Epithelial cell of proximal tubule (primary cell): ENCODE data around the gene CP. TPM values are rescaled to one million over a fixed set of nuclear protein-coding genes. Genes with fewer than 3 reads are reported as not detected.

Experiments
- DNase-seq: peaks from one replicate; pipeline ENCODE4 v3.0.0-alpha.2; 2011; ENCODE audit warnings: low read depth
- H3K4me3 ChIP-seq: 2 replicates; pipeline ENCODE4 v1.5.1; 2011; ENCODE audit warnings: low read depth, mild to moderate bottlenecking, low read length
- CTCF ChIP-seq: conservative IDR thresholded peaks from 2 replicates; pipeline ENCODE4 v1.5.1; 2012; ENCODE audit warnings: low read depth, mild to moderate bottlenecking, low read length
- total RNA-seq: library from RNA; depleted of rRNA; stranded (reverse); fragments of >200 nt; gene quantifications from 2 replicates; pipeline ENCODE4 v1.2.3, GENCODE V29; 2015

CP gene
- total RNA-seq, 1 donor from 2014 or later, result not detected

DNA sequence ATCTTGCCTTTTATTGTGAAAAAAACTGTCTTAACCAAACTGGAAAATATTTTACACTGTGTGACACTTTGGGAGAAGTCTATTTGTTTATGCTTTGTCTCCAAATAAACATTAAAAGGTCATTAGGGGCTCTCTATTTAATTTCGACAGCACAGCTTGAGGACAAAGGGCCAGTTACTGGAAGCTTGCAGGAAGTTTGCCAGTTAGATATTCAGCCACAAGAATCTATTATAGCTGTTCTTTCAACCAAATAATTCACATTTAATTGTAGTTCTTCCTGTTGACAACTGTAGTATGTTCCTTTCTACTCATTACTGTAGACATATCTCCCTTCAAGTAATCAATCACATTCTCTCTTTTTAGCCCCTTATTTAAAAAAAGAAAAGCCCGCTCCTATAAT is 6.1 kb downstream of the CP start:
- no peak for DNase-seq

DNA sequence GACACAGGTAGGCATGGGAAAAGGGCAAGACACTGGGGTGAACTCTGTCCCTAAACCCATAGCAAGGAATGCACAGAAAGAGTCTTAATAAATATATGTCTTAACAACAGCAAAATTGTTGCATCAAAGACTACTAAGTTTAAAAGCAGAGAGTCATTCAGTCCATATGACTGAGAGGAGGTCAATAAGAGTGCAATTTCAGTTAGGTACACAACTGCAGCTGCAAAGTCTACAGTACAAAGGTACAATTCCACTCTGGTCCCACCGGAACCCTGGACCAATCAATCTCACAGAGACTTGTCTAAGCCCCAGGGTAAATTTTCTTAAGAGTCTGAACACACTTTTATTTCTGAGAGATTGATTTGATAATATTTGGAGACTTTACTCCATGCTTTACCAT is 6.9 kb downstream of the CP start:
- TF ChIP-seq CTCF, result no peak
- no peak overlapping the region for H3K4me3 ChIP-seq
- no peak for DNase-seq

More for the DNA sequence above, 6.1 kb downstream of the CP start:
- no peak for TF ChIP-seq CTCF
- no peak overlapping the region for H3K4me3 ChIP-seq

DNA sequence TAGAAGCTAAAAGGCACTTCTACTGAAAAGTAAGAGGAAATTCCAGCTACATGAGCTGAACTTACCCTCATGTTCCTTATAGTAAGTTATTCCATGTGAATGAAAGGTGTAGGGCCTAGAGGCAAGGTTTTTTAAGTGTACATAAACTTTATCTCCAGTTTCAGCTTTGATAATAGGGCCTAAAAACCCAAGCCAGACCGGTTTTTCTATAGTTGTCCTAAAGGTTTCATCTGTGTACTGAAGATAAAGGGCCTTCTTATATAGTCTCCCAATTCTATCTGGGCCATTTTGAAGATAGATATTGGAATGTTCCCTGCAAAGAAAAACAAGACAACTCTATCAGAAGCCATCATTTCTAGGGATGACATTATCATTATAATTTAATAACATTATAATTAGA is 9.2 kb downstream of the CP start:
- DNase-seq, result no peak
- TF ChIP-seq CTCF, result no peak
- H3K4me3 ChIP-seq, result no peak overlapping the region

DNA sequence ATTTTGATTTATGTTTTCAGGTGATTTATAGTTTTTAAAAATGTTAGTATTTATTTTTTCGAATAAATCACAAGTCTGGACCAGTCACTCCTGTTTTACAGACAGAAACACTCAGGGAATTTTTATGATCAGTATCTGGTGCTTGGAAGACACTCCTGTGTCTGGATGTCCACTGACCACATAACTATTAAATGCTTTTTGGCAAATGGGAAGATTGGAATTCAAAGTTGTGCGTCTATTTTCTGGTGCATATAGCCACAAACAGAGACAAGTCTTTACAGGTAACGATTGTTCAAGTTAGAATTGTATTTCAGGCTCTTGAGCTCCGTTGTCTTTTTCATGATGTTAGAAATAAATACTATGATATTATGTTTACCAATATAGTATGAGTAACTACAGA is 12.2 kb downstream of the CP start:
- H3K4me3 ChIP-seq, result no peak overlapping the region
- DNase-seq, result no peak
- TF ChIP-seq CTCF, result no peak

DNA sequence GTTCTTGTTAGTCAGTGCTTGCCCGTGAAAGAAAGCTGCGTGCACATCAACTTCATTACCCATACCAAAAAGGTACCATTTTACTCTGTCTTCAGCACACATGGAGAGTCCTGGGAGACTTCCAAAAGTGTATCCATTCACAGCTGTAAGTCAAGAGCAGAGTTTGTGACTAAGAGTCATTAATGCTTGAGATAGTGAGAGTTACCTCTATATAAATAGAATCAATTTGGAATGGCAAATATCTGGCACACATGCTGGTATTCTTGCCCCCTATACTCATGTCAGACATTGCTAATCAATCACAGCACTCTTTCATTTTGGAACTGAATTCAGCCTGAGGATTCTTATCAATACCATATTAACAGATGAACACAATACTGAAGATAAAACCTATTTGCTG is 14.2 kb downstream of the CP start:
- H3K4me3 ChIP-seq, result no peak overlapping the region
- TF ChIP-seq CTCF, result no peak
- no peak for DNase-seq

GRCh38 chr3:149204390-149204991 is 17.1 kb downstream of the CP start:
- TF ChIP-seq CTCF, result no peak
- DNase-seq, result no peak

GRCh38 chr3:149203758-149204157 is 17.9 kb downstream of the CP start:
- no peak overlapping the region for H3K4me3 ChIP-seq
- DNase-seq, result no peak
- TF ChIP-seq CTCF, result no peak

More at GRCh38 chr3:149204390-149204991, 17.1 kb downstream of the CP start:
- no peak overlapping the region for H3K4me3 ChIP-seq
